CD4-positive, alpha-beta T cell treated with Interferon alpha-2 for 1 hour (primary cell): ENCODE data around the gene SYCN.

Source experiments
- DNase-seq, 2 donors: peaks; one replicate each; pipeline ENCODE4 v3.0.0-alpha.2; 2020 to 2022

SYCN gene

DNA sequence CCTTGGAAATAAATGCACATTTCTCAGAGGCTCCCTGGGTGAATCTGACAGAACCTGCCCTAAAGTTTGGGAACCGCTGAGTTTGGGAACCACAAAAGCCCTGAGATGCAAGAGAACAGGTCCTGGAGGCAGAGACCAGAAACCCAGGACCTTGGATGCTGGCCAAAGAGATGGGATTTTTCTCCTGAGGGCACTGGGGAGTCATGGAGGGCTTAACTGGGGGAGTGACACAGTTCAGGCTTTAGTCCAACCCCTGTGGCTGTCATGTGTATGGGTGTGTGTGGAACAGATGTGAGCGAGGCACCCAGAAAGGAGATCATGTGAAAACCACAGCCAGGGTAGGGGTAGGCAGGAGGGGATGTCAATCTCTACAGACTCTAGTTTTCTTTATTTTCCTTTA is 11.2 kb downstream of the SYCN start:
- DNase-seq, result no peak

DNA sequence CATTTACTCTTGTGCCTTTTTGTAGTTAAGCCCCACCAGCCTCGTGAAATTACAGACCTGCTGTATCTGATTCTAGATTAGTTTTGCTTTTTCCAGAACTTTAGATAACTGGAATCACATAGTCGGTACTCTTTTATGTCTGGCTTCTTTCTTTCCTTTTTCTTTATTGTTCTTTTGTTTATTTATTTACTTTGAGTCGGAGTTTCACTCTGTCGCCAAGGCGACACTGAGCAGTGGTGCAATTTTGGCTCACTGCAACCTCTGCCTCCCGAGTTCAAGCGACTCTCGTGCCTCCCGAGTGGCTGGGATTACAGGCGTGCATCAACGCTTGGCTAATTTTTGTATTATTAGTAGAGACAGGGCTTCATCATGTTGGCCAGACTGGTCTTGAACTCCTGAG is 13.3 kb downstream of the SYCN start:
- no peak for DNase-seq

DNA sequence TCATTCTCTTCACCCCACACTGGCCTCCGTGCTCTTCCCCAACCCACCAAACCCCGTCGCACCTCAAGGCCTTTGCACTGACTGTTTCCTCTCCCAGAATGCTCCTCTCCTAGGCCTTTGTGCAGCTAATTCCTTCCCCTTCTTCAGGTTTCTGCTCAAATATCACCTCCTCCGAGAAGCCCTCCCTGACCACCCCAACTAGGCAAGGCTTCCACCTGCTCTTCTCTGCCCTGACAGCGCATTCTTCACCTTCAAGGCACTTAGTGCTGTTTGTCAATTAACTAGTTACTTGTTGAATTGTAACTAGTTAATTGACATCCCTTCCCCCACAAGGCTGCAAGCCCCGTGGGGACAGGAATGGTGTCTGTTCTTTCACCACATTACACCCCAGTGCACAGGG is 15.1 kb downstream of the SYCN start:
- no peak for DNase-seq

DNA sequence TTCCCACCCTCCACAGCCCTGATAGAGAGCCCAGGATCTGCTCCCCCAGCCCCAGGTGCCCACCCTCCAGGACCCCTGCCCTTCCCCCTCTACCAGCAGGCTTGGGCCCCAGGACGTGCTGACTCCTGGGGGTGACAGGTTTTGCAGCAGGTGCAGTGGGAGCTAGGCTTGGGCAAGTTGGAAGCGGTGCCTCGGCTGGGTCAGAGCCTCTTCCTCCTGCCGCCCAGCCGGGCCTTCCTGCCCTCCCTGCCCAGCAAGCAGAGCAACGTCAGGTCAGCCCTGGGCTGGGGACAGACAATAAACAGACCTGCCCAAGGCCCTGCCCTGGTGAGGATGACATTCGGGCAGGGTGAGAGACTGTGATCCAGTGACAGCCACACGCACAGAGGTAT is 16.5 kb downstream of the SYCN start:
- no peak for DNase-seq

DNA sequence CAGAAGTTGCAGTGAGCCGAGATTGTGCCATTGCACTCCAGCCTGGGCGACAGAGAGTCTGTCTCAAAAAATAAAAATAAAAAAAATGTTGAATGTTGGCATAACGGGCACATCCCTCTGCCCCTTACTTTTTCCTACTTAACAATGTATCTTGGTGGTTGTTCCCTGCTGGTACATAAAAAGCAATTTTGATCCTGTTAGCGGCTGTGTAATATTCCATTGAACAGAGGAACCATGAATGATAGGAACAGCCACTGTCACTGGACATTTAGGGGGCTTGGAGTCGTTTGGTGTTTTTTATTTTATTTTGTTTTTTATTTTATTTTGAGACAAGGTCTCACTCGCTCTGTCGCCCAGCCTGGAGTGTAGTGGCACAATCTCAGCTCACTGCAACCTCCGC is 17.7 kb downstream of the SYCN start:
- DNase-seq, result no peak

DNA sequence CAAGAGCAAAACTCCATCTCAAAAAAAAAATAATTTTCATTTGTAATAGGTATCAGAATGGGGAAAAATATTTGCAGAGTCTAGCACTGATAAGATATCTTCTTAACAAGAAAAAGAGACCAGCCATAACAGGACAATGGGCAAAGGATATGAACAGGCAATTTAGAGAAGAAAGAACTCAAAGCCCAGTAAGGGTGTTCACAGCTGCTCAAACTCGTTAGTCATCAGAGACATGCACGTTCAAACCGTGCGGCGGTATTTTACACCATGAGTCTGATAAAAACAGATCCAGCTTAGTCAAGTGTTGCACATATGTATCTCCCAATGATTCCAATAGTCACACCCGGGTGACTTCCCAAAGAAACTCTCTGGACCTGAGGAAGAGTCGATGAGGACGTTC is 21.0 kb downstream of the SYCN start:
- DNase-seq, result no peak

DNA sequence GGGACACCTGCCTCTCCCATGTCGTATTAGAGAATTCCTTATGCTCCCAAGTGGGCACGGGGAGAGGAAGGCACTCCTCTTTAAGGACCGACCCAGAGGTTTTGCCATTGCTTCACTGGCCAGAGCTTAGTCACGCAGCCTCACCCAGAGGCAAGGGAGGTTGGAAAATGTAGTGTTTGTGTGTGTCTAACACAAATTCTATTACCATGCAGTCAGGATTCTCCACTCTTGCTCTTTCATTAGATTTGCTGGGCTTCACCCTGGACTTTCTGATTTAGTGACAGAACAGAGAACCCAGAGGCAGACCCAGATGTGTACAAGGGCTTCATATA is 21.9 kb downstream of the SYCN start:
- no peak for DNase-seq

DNA sequence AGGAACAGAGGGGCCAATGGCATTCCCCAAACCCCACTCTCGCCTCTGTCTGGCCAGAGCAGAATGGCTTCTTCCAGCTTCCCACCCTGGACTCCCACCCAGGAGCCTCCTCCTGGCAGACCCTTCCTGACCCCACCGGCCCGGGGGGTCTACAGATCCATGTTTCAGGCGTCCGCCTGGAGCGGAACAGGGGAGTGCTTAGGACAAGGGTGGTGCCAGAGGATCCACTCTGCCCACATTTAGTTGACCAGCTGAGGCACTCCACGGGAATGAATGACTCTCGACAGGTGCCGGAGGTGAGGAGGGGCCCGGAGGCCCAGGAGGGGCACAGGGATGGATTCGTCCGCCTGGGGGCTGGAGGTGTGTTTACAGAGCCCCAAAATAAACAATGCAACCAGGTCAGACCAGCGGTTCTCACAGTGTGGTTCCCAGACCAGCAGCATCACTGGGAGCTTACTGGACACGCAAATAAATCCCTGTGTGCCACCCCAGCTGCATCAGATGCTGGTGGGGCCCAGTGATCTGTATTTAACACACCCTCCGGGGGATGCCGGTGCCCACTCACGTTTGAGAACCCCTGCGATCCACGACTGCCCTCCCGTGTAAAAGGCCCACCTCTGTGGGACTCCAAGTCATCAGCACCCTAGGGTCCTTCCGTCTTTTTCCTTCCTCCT is 22.4 kb downstream of the SYCN start:
- DNase-seq, result no peak

DNA sequence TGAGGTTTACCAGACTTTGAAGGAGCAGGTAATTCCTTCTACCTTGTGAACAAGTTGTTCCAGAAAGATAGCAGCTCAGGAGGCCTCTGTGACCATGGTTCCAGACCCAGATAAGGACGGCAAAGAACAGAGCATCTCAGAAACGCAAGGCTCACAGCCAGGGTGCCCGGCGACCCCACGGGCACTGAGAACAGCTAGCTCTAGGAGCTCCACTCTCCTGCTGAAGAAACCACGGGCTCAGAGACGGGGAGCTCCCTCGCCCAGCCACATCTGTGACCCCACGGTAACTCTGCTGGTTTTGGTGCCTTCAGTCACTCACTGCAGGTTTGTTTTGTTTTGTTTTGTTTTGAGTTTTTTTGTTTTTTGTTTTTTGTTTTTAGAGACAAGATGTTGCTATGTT is 23.3 kb downstream of the SYCN start:
- DNase-seq, result no peak

DNA sequence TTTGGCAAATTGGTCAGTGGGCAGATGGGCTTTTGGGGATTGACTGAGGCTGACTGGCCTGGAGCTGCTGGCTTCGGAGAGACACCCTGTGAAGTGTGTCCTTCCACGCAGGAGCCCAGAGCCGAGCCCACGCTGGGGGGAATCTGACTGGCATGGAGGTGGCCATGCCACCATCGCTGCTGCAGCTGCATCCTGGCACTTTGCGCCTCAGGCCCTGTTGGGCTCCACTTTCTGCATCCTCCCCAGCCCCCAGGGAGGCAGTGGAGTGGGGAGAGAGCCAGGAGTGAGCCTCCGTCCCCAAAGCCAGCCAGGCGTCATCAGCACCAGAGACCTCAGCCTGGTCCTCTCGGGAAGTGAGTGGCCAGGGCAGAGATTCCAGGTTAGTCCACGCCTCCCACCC is 24.3 kb downstream of the SYCN start:
- no peak for DNase-seq

DNA sequence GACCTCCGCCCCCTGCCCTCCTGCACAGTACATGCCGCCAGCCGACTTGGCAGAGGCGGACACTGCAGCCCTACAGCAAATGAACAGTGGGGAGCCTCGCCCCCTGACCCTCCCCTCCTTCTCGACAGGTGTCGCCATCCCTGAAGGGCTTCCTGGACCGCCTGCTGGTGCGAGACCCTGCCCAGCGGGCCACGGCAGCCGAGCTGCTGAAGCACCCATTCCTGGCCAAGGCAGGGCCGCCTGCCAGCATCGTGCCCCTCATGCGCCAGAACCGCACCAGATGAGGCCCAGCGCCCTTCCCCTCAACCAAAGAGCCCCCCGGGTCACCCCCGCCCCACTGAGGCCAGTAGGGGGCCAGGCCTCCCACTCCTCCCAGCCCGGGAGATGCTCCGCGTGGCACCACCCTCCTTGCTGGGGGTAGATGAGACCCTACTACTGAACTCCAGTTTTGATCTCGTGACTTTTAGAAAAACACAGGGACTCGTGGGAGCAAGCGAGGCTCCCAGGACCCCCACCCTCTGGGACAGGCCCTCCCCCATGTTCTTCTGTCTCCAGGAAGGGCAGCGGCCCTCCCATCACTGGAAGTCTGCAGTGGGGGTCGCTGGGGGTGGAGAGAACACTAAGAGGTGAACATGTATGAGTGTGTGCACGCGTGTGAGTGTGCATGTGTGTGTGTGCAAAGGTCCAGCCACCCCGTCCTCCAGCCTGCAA is 25.6 kb downstream of the SYCN start:
- no peak for DNase-seq

DNA sequence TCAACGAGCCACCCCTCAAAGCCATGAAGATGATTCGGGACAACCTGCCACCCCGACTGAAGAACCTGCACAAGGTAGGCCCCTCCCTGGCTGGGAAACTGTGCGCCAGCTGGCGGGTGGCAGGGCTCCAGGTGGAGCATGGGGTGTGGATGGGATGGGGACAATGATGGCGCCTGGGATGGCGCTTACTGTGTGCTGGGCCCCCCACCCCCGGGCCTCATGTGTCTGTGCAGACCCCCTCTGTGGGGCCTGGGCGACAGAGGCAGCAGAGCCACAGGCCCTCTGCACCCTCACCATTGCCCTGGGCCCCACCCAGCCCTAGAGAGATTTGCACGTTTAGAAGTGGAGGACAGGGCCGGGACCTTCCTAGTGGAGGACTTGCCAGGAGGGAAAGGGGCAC is 26.3 kb downstream of the SYCN start:
- DNase-seq, result no peak

DNA sequence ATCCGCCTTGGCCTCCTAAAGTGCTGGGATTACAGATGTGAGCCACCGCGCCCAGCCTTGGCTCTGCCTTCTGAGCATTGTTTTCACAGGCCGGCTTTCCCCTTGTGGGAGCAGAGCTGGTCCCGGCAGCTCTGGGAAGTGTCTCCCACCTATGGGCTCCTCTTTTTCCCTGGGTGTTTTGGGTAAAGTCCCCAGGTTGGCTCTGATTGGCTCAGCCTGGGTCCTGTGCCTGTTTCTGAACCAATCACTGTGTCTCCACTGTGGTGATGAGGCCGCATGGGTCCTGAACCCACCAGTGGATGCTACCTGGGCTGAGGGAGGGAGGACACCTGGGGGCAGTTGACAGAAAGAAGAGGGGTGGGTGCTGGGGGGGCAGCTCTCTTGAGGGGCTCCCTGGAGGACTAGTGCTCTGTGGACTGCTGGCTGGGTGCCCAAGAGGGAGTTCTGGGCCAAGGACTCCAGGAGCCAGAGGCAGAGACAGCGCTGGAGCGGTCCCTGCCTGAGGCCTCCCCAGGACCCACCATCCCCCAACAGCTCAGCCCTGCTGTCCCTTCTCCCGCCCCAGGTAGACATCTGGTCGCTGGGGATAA is 26.9 kb downstream of the SYCN start:
- no peak for DNase-seq

DNA sequence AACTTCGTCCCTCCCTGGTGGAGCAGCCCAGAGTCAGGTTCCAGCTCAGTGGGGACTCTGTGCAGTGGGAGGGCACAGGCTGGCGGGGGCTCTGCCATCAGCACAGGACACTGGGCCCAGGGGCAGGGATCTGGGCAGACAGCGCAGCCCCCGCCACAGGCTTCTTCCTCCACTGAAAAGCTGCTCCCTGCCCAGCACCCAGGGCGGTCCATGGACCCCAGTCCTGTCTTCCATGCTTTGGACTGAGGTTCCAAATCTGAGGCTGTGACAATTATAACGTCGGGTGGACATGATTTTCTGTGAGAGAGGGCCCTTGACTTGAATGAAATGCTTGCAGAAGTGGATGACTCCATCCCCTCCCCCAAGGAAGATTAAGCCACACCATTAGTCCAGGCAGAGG is 28.5 kb downstream of the SYCN start:
- DNase-seq, result no peak

DNA sequence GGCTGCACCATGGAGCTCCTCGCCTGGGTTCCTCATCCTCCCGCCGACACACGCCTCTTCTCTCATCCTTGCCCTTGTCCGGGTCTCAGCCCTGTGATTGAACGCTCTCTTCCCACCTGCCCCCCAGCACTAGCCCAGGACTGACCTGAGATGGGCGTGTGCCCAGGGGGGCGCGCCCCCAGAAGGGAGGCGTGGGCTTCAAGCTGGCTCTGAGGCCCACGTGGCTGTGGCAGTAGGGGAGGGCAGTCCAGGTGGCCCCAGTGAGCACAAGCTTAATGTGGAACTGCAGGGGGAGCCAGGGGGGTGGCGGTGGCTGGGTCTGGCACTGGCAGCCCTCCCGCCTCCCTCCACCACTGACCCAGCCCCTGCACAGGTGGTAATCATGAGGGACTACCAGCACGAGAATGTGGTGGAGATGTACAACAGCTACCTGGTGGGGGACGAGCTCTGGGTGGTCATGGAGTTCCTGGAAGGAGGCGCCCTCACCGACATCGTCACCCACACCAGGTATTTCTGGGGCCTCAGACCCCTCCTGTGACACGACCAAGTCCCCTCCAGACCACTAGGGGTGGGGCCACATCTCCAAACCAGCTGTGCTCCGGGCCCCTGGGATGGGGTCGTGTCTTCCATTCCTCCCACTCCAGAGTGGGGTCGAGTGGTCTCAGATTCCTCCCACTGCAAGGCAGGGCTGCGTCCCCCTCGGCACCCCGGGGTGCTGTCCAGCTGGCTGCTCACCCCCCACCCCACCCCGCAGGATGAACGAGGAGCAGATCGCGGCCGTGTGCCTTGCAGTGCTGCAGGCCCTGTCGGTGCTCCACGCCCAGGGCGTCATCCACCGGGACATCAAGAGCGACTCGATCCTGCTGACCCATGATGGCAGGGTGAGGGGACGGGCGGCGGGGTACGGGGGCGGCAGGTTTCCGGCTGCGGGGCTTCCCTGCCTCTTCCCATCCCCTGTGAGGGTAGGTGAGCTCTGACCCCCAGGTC is 29.2 kb downstream of the SYCN start:
- DNase-seq, result no peak

DNA sequence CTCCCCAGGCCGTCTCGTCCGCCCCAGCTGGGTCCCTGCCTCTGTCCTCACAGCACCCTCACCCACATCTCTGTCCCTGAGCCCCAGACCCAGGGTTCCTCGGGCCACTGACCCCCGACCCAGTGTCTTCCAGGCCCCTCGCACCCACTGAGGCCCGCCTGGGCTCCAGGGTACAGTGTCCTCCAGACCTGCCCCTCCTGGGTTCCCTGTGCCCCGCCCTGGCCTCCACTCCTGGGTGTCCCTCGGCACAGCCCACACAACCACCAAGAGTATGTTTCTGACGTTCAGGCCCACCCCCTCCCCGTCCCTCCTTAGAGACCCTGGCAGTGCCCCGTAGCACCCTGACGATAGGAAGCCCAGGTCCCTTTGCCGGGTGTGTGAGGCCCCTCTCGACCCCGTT is 29.9 kb downstream of the SYCN start:
- DNase-seq, result no peak

DNA sequence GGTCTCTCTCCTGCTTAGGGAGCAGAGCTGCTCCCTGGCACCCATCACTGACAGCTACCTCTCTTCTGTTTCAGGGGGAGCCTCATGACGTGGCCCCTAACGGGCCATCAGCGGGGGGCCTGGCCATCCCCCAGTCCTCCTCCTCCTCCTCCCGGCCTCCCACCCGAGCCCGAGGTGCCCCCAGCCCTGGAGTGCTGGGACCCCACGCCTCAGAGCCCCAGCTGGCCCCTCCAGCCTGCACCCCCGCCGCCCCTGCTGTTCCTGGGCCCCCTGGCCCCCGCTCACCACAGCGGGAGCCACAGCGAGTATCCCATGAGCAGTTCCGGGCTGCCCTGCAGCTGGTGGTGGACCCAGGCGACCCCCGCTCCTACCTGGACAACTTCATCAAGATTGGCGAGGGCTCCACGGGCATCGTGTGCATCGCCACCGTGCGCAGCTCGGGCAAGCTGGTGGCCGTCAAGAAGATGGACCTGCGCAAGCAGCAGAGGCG is 30.5 kb downstream of the SYCN start:
- no peak for DNase-seq

DNA sequence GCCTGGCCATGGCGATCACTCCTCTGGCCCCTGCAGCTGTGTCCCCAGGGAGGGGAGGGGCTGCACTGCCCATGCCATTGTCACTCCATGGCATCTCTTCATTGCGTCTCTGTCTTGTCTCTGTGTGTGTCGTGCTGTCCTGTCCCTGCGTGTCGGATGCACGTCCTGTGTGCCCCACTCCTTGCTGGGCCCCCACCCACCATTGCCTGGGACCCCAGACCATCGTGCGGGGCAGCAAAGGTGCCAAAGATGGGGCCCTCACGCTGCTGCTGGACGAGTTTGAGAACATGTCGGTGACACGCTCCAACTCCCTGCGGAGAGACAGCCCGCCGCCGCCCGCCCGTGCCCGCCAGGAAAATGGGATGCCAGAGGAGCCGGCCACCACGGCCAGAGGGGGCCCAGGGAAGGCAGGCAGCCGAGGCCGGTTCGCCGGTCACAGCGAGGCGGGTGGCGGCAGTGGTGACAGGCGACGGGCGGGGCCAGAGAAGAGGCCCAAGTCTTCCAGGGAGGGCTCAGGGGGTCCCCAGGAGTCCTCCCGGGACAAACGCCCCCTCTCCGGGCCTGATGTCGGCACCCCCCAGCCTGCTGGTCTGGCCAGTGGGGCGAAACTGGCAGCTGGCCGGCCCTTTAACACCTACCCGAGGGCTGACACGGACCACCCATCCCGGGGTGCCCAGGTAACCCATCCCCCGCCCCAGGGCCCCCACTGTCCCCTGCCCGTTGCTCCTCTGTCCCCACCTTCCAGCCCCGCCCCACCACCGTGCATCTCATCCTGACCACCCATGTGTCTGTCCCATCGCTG is 31.2 kb downstream of the SYCN start:
- DNase-seq, result no peak

DNA sequence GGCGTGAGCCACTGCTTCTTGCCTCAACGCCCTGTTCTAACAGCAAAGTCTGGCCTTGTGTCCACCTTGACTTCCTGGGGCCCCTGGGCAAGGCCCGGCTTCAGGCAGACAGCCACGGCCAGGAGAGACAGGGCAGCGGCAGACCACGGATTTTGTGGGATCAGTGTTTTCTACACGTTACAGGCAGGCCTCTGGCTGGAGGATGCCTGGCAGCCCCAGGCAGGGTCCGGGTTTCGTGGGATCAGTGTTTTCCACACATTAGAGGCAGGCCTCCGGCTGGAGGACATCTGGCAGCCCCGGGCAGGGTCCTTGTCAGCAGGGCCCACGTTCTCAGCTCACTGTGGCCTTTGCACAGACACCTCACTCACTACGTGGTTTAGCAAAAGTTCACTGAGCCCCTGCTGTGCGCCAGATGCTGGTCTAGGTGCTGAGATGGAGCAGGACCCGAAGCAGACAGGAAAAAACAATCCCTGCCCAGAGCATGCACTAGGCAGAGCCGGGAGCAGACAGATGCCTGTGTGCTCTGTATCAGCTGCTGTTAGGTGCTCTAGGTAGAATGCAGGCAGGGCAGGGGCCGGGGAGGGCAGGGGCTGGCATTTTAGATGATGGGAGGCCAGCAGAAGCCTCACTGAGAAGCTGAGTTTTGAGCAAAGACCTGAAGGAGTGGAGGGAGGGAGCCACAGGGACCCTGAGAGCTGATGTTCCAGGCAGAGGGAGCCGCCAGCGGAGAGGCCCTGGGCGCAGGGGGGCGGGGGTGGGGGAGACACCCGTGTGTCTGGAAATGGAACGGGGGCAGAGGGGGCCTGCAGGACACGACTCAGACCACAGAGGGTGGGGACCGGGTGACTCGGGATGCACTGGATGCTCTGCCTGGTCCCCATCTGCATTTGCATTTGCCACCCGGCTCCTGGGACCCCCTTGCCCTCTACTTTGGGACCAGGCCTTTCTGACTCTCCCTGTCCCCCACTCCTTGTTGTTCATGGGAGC is 32.3 kb downstream of the SYCN start:
- DNase-seq, result no peak

DNA sequence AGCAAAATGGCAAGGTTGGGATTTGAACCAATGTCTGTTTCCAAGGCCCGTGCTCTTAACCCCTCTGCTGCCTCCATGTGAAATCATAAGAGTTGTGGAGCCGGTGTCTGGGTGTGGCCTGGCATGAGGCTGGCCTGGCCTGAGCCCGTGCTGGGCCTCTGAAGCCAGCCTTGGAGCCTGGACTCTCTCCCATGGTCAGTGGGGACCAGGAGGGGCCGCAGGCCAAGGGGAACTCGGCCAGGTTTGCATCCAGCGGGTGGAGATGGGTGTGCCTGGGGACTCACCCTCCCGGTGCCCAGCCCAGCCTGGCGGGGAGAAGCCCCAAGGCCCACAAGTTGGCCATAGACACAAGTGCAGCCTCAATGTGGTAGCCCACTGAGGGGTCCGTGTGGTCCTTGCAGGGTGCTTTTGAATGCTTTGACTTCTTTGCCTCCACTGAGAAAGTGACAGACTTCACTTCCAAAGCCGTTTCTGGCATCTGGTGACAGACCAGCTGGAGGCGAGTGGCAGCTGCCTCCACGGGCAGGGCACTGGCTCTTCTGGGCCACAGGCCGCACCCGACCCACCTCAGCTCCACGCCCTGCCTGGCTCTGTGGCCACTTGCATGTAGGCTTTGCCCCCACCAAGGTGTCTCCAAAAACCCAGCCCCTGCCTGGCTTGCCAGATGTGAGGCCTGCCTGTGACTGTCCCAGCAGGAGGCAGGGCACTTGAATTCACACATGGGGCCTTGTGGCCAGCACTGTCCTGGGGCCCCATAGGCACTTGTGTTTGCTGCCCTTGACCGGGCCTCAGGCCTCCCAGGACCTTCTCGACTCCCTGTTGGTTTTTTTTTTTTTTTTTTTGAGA is 33.5 kb downstream of the SYCN start:
- DNase-seq, result no peak
